ENCODE measurements around the gene LRRC47.

LRRC47 gene

DNA sequence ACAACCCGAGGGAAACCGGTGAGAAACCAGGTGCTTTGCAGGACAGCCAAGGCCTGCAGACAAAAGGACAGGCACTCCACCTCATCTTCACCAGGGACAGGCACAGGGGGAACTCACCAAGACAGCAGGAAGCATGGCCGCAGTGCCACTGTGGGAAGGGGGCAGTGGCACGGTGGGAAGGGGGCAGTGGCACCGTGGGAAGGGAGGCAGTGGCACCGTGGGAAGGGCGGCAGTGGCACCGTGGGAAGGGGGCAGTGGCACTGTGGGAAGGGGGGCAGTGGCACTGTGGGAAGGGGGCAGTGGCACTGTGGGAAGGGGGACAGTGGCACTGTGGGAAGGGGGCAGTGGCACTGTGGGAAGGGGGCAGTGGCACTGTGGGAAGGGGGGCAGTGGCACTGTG is 28.4 kb upstream of the LRRC47 start:
- no peak overlapping the region for H3K4me2 ChIP-seq (ENCODE audit: low read depth, low read length)
- no peaks in the 10 kb centered on the region for H4K20me1 ChIP-seq (ENCODE audit: insufficient read depth, low read length)
- H3F3A ChIP-seq (ENCODE audit: insufficient read depth, low read length), result no peaks in the 10 kb centered on the region
- H3K79me2 ChIP-seq (ENCODE audit: low read length), result no peaks in the 10 kb centered on the region
- DNase-seq, result no peak
- no peak for TF ChIP-seq EZH2 (optimal IDR thresholded peaks at IDR 0.05; ENCODE audit: low read depth, low read length)
- TF ChIP-seq, protein P1, sequence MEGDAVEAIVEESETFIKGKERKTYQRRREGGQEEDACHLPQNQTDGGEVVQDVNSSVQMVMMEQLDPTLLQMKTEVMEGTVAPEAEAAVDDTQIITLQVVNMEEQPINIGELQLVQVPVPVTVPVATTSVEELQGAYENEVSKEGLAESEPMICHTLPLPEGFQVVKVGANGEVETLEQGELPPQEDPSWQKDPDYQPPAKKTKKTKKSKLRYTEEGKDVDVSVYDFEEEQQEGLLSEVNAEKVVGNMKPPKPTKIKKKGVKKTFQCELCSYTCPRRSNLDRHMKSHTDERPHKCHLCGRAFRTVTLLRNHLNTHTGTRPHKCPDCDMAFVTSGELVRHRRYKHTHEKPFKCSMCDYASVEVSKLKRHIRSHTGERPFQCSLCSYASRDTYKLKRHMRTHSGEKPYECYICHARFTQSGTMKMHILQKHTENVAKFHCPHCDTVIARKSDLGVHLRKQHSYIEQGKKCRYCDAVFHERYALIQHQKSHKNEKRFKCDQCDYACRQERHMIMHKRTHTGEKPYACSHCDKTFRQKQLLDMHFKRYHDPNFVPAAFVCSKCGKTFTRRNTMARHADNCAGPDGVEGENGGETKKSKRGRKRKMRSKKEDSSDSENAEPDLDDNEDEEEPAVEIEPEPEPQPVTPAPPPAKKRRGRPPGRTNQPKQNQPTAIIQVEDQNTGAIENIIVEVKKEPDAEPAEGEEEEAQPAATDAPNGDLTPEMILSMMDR (IDR thresholded peaks at IDR 0.05; ENCODE audit: low read length), result no peak
- TF ChIP-seq EZH2phosphoT487 (IDR thresholded peaks at IDR 0.05; ENCODE audit: low read length), result no peak
- H3K9ac ChIP-seq (ENCODE audit: low read length), result no peak overlapping the region
- H2AFZ ChIP-seq (ENCODE audit: low read length), result no peak overlapping the region
- H3K27ac ChIP-seq (ENCODE audit: low read length), result no peak overlapping the region
- H3K4me3 ChIP-seq (ENCODE audit: low read length), result no peak overlapping the region
- no peaks in the 10 kb centered on the region for H3K27me3 ChIP-seq (replicated peaks; ENCODE audit: insufficient read depth, low read length)
- H3K36me3 ChIP-seq (replicated peaks; ENCODE audit: insufficient read depth, low read length), result 0 out of 2 replicates have a peak, but pooled peaks cover under 1% of the 10 kb centered on the region
- H3K4me1 ChIP-seq (ENCODE audit: low read length), result no peaks in the 10 kb centered on the region
- no peaks in the 10 kb centered on the region for H3K9me3 ChIP-seq (replicated peaks; ENCODE audit: insufficient read depth, low read length)
- H3K9me2 ChIP-seq (replicated peaks; ENCODE audit: insufficient read depth, low read length), result no peaks in the 10 kb centered on the region

DNA sequence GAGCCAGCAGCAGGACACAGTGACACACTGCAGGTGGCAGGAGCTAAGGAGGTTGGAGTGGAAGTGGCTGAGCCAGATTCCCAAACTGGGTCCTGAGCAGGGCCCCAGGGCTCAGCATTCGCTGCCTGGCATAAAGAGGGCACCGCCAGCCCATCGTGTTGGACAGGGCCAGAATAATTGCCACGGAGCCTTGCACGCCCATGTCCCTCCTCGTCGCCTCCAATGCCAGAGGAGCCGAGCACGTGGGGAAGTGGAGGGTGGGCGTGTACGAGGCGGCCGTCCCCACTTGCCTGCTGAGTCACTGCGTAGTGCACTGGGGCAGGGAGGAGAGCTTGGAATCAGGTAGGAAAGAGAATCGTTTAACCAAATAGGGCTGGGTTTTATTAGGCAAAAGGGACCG is 26.1 kb upstream of the LRRC47 start:
- Histone ChIP-seq H3F3A (ENCODE audit: insufficient read depth, low read length) (no peaks in the 10 kb centered on the region), H3K27me3 (replicated peaks; ENCODE audit: insufficient read depth, low read length) (no peaks in the 10 kb centered on the region), H2AFZ (ENCODE audit: low read length) (no peak overlapping the region), H3K27ac (ENCODE audit: low read length) (no peak overlapping the region), H3K36me3 (replicated peaks; ENCODE audit: insufficient read depth, low read length) (no peaks in the 10 kb centered on the region), H3K9me2 (replicated peaks; ENCODE audit: insufficient read depth, low read length) (no peaks in the 10 kb centered on the region), H3K9ac (ENCODE audit: low read length) (no peak overlapping the region), H3K4me1 (ENCODE audit: low read length) (no peaks in the 10 kb centered on the region), H3K4me3 (ENCODE audit: low read length) (no peak overlapping the region), H3K9me3 (replicated peaks; ENCODE audit: insufficient read depth, low read length) (no peaks in the 10 kb centered on the region), H3K4me2 (ENCODE audit: low read depth, low read length) (no peak overlapping the region), H4K20me1 (ENCODE audit: insufficient read depth, low read length) (no peaks in the 10 kb centered on the region), H3K79me2 (ENCODE audit: low read length) (no peaks in the 10 kb centered on the region)
- TF ChIP-seq EZH2 (optimal IDR thresholded peaks at IDR 0.05; ENCODE audit: low read depth, low read length), result no peak
- no peak for TF ChIP-seq EZH2phosphoT487 (IDR thresholded peaks at IDR 0.05; ENCODE audit: low read length)
- TF ChIP-seq, protein P1 (IDR thresholded peaks at IDR 0.05; ENCODE audit: low read length), result no peak
- no peak for DNase-seq

DNA sequence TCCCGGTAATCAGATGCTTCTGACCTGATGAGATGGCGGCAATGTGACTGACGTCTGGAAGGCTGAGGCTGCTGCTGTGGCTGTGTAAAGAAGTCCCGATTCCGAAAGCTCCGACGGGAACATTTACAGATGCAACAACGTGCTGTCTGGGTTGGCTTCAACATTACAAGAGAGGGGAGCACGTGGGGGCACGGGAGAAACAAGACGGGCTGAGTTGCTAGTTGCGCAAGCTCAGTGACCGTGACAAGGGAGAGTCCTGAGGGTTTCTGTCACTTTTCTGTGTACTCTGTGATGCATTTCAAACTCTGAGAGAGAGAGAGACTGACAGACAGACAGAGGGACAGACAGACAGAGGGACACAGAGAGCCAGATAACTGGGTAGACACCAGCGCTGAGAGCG is 25.6 kb upstream of the LRRC47 start:
- Histone ChIP-seq H3K79me2 (ENCODE audit: low read length) (no peaks in the 10 kb centered on the region), H3K9me2 (replicated peaks; ENCODE audit: insufficient read depth, low read length) (no peaks in the 10 kb centered on the region), H3K4me2 (ENCODE audit: low read depth, low read length) (no peak overlapping the region), H3K27me3 (replicated peaks; ENCODE audit: insufficient read depth, low read length) (no peaks in the 10 kb centered on the region), H3K36me3 (replicated peaks; ENCODE audit: insufficient read depth, low read length) (no peaks in the 10 kb centered on the region), H3F3A (ENCODE audit: insufficient read depth, low read length) (no peaks in the 10 kb centered on the region), H3K9me3 (replicated peaks; ENCODE audit: insufficient read depth, low read length) (no peaks in the 10 kb centered on the region), H3K27ac (ENCODE audit: low read length) (no peak overlapping the region), H3K4me3 (ENCODE audit: low read length) (no peak overlapping the region), H4K20me1 (ENCODE audit: insufficient read depth, low read length) (no peaks in the 10 kb centered on the region), H3K9ac (ENCODE audit: low read length) (no peak overlapping the region), H2AFZ (ENCODE audit: low read length) (no peak overlapping the region), H3K4me1 (ENCODE audit: low read length) (no peaks in the 10 kb centered on the region)
- TF ChIP-seq, protein P1 (IDR thresholded peaks at IDR 0.05; ENCODE audit: low read length), result no peak
- no peak for TF ChIP-seq EZH2 (optimal IDR thresholded peaks at IDR 0.05; ENCODE audit: low read depth, low read length)
- no peak for TF ChIP-seq EZH2phosphoT487 (IDR thresholded peaks at IDR 0.05; ENCODE audit: low read length)
- no peak for DNase-seq
